NOMO-1 treated with dmso at 0.1 percent for 144 hours (cell line): Measurements from ENCODE around the gene CFAP97.
A peak's percentile ranks its signal among the peaks of the same experiment; 100 is the strongest.
"Not testable (repeated sequence)": the region's sequence is repeated elsewhere in the genome, so short reads cannot be mapped to it uniquely, and the experiment has no call there.

Source experiments
- DNase-seq: peaks from one replicate; lab custom pipeline; 2025; ENCODE audit not compliant: unreplicated experiment; lab: John Stamatoyannopoulos, UW

CFAP97 gene

DNA sequence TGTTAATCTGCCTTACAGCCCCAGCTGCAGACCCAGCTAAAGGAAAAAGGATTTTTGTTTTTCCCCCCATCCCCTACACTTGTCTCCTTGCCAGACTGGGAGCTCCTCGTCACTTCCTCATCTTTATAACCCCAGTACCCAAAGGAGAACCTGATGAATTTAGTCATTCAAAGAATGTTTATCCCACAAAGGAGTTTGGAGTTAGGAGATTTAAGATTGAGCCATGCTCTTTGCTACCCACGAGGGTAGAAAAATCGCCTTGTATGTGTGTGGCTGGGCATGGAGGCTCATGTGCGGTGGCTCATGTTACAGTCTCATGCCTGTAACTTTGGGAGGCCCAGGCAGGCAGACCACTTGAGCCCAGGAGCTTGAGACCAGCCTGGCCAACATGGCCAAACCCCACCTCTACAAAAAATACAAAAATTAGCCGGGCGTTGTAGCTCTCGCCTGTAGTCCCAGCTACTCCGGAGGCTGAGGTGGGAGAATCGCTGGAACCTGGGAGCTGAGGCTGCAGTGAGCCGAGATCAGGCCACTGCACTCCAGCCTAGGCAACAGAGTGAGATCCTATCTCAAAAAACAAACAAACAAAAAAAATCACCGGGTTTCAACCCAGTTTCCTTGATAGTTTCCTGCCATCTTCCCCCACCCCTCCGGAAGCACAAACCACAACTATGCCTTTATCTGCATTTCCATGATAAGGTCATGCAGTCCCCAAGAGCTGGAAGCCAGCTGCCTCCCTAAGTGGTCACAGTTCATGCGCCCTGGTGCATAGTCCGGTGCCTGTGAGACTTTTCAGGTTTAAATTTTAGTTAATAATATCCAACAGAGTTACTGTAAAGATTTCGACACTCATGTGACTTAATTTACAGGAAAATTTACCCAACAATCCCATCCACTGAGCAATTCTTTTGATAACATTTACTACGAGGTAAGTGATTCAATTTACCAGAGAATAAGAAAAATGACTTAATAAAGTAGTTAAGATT, 1.5 kb downstream of the CFAP97 start:
- DNase-seq = no peak

DNA sequence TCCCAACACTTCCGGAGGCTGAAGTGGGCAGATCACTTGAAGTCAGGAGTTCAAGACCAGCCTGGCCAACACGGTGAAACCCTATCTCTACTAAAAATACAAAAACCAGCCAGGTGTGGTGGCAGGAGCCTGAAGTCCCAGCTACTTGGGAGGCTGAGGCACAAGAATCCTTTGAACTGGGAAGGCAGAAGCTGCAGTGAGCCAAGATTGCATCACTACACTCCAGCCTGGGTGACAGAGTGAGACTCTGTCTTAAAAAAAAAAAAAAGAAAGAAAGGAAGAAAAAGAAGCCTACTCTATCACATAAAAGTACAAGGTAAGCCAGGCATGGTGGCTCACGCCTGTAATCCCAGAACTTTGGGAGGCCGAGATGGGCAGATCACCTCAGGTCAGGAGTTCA, 5.6 kb downstream of the CFAP97 start:
- DNase-seq = not testable (repeated sequence)

DNA sequence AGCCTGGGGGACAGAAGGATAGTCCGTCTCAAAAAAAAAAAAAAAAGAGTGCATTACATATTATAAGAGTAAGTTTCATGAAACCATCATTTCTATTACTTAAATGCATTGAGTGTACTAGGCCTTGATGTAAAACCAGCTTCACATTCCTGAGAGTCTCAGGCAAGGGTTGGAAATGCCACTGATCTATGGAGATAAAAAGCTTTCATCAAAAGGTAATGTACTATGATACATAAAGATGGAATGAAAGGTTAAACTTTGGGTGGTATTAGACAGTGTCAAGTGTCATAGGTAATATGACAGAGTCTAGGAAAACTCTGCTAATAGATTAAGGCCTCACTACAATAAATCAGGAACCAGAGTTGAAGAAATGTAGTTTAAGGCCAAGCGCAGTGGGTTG, 7.4 kb downstream of the CFAP97 start:
- no peak for DNase-seq

DNA sequence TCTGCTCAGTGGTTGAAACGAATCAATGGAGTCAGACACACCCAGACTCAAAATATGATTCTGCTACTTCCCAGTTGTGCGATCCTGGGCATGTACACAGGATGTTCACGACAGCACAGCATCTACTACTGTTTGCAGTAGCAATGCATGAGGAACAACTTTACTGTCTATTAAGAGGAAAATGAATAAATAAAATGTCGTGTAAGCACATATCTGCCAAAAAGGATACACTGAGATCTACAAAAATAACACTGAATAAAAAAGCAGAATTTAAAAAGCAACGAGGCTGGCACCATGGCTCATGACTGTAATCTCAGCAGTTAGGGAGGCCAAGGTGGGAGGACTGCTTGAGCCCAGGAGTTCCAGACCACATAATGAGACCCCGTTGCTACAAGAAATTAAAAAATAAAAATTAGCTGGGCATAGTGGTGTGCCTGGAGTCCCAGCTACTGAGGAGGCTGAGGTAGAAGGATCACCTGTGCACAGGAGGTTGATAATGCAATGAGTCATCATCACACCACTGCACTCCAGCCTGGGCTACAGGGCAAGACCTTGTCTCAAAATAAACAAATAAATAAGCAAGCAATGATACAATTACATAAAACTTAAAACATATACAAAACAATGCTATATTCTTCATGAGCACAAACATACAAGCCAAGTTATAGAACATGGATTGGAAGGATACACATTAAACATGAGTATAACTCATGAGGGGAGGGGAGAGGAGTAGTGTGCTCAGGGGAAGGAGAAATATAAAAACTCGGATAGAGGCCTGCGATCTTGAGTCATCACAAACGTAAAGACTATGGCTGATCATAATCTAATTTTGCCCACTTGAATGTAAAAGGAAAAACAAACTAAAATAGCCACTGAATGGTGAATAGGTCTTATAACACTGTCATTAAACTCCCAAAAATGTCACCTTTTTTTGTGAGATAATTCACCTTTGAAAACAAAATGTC, 8.6 kb downstream of the CFAP97 start:
- DNase-seq = no peak

DNA sequence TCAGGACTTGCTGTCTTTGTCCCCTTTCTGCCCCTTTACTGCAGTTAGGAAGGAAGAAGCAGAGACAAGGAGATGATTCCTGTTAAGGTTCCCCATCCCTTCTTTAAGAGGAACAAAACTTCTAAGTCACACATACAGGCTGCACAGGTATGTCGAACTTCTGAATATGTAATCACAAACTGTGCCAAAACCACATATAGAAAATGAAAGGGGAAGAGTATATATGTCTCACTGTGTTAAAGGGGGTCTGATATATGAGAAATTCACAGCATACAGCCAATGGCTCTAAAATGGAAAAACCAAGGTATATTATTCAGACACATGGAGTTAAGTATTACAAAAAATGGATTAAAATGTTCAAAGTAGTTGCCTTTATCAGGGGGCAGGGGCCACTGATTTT, 11.7 kb downstream of the CFAP97 start:
- no peak for DNase-seq

DNA sequence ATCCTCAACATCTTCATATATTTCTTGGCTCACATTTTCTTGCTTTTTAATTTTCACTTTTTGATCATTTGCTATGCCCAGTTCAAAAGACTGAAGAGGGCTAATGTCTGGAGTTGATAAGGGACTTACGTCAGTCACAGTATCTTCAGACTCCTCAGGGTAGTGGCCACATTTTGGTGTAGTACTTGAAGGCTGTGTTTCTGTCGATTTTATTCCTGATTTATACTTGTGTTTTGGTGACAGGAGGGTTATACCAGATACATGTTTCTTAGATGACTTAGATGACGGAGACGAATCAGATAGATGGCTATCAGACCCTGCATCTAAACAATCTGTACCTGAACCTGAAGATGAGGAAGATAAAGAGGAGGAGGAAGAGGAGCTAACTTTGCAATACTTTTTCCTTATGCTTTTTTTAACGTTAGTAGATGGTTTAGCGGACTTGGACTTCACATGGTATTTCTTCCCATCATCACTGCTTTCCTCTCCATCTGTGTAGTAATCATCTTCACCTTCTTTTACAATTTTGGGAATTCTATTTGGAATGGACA, 13.4 kb downstream of the CFAP97 start:
- no peak for DNase-seq

DNA sequence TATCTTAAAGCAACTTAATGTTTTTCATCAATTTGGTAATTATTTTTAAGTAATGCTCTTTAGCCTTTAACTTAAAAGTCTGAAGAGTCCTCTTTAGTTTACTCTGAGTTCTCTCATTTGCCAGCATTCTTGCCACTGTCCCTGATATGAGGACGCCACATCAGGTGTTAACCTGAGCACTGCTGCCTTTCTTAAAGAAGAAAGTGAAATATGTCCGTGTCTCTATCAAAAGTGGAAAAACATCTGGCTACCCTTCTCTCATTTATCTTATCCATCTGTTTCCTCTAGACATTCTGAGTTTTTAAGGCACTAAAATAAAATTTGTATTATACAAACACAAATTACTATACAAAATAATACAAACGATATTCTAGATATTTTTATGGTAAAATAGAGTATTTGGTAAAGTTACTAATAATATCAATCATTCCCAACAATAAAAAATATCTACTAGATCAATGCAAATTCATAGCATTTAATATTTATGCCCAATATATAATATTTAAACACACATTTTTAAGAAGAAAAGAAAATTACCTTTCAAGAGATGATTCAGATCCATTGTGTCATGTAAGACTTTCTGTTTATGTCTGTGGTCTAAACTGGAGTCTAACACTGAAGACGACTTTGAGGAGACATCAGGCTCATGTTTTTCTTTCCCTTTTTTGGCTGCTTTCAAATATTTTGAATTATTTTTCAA, 14.0 kb downstream of the CFAP97 start:
- no peak for DNase-seq

DNA sequence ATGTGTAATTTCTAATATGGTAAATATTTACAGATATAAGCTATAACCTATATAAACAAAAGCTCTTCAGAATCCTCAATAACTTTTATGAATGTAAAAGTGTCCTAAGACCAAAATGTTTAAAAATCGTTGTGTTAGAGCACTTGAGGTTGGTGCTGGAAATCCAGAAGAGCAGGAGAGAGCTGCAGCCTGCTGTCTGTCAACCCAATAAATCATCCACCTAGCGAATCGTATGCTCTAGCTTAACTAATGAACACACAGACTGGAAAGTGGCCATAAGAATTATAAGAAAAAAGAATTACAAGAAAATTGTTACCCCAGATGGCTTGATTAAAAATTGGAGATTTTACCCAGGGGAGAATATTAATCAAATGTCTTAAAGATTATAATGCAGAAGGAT, 17.0 kb downstream of the CFAP97 start:
- DNase-seq = no peak

DNA sequence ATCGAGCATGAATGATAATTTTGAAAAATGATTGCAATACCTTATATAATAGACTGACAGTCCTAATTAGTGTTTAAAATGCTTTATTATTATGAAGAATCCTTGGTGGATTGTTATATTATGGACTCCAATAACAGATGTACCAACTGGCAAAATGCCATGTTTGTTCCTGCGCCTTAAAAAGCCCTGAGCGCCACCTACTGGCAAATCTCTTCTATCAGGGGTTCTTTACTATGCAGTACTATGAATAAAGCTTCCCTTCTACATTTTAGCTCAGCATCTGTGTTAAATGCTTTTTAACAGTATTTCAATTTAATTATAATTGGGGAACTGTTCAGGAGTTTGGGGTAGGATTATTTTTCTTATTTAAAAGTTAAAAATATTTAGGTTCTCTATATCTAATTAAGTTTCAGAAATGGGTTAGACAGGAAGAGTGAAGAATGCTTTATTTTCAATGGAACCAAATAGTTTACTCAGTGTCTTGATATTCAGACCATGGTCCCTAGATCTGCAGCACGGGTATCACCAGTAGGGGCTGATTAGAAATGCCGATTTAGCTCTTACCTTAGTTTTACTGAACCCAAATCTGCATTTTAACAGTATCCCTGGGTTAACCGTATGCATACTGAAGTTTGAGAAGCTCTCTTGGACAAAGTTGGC, 20.0 kb downstream of the CFAP97 start:
- DNase-seq = peak; percentile 30

DNA sequence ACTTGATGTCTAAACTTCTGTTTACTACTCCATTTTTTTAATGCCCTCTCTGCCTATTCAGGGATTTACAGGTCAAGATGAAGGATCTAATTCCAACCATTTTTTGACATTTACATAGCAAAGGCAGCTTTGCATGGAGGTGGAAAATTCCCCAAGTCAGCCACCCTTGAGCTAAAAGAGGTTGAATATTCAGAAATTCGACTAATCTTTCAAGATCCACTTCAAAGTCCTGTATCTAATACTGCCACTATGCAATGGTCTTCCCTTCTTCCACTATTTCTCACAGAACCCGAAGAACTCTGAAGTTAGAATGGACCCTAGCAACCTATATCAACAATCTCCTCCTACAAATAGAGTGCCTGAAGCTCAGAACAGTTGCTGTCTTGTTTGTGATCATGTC, 21.6 kb downstream of the CFAP97 start:
- no peak for DNase-seq

DNA sequence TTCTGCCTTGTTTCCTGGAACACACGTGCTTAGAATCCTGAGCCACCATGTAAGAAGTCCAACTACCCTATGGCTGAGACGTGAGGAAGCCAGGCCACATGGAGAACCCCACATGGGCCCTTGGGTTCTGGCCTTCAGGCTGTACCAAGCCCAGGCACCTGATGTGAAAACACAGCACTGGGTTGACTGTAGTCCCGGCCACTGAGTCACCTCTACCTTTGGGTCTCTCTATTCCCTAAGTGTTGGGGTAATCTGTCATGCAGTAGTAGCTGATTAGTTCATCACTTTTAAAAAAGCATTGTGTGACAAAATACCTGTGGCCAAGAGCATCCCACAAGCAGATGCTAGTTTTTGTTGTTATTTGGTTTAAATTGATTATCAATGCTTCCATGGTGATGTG, 24.3 kb downstream of the CFAP97 start:
- DNase-seq = no peak

DNA sequence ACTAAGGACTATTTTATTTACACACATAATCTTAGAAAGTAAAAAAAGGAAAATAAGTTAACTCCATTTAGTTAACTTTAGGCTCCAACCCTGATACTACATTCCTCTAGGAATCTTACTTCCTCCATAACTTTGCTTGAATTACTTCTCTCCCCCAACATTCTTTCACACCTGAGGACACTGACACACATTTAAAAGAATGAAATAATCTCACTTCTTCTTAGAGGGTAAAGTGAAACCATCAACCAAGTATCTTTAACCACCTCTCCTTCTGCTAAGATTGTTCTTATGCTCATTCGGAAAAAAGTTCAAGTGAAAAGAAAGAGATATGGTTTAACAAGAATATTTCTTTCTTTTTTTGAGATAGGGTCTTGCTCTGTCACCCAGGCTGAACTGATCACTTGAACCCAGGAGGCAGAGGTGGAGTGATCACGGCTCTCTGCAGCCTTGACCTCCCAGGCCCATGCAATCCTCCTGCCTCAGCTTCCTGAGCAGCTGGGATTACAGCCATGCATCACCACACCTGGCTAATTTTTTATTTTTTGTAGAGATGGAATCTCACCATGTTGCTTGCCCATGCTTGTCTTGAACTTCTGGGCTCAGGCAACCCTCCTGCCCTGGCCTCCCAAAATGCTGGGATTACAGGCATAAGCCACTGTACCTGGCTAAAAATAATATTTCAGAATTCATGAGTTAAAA, 32.3 kb downstream of the CFAP97 start:
- DNase-seq = no peak

DNA sequence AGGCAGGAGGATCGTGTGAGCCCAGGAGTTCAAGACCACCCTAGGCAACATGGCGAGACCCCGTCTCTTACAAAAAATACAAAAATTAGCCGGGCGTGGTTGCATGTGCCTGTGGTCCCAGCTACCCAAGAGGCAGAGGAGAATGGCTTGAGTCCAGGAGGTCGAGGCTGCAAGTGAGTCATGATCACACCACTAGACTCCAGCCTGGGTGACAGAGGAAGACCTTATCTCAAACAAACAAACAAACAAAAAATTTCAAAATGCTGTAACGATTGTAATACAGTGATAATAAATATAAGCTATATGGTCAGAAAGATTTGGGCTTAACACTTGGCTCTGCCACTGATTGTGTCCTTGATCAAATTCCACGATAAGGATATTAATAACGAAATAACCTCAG, 36.6 kb downstream of the CFAP97 start:
- no peak for DNase-seq

DNA sequence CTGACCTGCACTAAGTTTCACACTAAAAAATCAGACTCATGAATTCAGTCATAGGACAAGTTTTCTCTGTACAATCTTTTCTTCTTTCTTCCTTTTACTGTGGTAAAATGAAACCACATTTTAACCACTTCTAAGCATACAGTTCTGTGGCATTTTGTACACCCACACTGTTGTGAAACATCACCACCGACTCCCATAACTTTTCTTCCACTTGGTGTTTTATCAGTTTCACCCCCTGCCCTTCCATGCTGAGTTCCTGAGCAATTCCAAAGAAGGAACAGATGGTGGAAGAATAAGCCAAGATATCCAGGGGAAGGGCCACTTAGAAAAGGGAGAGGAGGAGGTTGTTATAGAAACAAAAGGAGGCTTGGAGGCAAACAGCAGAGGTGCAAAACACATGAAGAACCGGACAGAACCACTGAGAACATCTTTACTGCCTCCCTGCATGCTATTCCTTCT, 38.2 kb downstream of the CFAP97 start:
- peak; percentile 5 for DNase-seq

DNA sequence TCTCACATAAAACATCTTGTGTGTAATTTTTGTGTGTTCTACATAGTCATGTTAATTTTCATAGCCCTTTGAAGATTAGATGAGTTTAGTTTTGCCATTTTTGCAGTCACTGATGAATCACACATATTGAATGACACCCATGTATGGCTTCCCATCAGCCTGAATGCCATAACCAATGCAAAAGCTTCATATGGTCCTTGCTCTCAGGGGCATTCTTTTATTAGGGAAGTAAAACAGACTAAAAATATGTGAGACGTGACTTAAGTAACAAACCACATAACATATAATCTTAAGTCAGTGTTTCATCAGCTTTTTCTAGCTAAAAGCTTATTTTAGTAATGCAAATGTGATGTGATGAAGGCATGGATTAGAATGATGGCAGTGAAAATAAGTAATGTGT, 52.5 kb downstream of the CFAP97 start:
- DNase-seq = no peak

DNA sequence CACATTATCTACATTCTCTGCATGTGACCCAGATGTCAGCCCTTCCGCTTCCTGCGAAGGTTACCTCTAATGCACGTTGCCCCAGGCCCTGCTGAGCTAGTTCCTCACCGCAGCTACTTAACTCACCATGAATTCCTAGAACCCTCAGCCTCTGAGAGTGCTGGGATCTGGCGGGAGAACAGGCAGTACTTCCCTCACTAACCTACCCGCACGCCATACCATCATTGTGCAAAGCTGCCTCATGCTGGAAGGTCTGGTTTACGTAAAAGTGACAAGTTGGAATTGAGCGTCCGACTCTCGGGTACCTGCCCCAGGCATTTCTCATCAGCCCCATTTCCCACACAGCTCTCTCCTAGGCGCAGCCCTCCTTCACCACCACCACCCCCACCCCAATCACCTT, 54.4 kb downstream of the CFAP97 start:
- no peak for DNase-seq

DNA sequence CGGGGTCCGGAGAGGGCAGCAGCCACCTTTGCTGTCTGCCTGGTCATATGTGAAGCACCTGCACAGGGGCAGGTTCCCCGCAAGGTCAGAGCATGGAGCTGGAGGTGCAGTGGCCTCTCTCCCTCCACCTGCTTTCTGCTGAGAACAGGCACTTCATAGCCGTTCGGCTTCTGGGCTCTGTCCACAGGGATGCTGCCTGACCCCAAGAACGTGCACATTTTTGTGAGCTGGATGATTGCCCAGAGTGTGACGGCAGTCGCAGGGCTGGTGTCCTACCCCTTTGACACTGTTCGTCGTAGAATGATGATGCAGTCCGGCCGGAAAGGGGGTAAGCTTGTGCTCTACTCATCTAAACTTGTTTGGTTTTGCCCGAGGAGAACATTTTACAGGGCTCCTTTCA, 58.2 kb downstream of the CFAP97 start:
- DNase-seq = no peak

DNA sequence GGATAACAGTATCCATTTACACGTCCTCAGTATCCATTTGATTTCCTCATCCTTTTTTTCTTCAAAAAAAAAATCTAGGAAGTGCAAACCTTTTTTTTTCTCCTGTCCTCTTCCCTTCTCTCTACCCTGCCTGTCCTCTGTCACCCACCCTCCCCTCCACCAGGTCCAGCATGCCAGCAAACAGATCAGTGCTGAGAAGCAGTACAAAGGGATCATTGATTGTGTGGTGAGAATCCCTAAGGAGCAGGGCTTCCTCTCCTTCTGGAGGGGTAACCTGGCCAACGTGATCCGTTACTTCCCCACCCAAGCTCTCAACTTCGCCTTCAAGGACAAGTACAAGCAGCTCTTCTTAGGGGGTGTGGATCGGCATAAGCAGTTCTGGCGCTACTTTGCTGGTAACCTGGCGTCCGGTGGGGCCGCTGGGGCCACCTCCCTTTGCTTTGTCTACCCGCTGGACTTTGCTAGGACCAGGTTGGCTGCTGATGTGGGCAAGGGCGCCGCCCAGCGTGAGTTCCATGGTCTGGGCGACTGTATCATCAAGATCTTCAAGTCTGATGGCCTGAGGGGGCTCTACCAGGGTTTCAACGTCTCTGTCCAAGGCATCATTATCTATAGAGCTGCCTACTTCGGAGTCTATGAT, 59.1 kb downstream of the CFAP97 start:
- no peak for DNase-seq

DNA sequence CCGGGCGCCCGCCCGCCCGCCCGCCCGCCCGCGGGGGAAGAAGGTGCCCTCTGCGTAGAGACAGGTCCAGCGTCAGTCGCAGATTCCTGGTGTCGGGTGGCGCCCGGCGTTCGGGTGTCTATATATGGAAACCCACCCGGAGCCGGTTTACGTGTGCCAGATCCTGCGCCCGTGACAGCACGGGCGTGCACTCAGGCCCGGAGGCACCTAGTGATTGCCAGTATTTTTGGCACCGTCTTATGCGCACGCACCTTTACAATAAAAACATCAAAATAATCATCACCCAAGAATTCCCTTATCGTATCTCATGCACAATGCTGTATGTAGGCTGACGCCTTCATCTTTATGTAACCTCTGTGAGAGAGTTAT, 60.2 kb downstream of the CFAP97 start:
- DNase-seq = no peak
